Prostate gland (tissue), 2 donors: ENCODE data around the gene TGFBR3L. TPM values are rescaled to one million over a fixed set of nuclear protein-coding genes. Genes with fewer than 3 reads are reported as not detected.

Source experiments
- DNase-seq: peaks from one replicate; pipeline ENCODE4 v3.0.0-alpha.2; 2019; ENCODE audit warnings: low spot score
- H3K27ac ChIP-seq, 2 donors: fragments of 200-600 bp; sonication (generic); 2 replicates each; pipeline ENCODE4 v1.5.1; 2017 to 2019
- H3K27me3 ChIP-seq: fragments of 200-600 bp; sonication (generic); replicated peaks from 2 replicates; pipeline ENCODE4 v1.5.1; 2019; ENCODE audit not compliant: insufficient read depth
- H3K36me3 ChIP-seq, 2 donors: fragments of 200-600 bp; sonication (generic); 1 replicate in 1 of 2; 2 replicates in 1 of 2; pipeline versions ENCODE4 v1.5.1 to v1.8.1; 2017 to 2019
- H3K4me1 ChIP-seq: fragments of 200-600 bp; sonication (generic); replicated peaks from 2 replicates; pipeline ENCODE4 v1.5.1; 2019
- H3K4me3 ChIP-seq, 2 donors: fragments of 200-600 bp; sonication (generic); 2 replicates each; pipeline ENCODE4 v1.5.1; 2017 to 2019
- H3K9me3 ChIP-seq: fragments of 200-600 bp; sonication (generic); 2 replicates; pipeline ENCODE4 v1.5.1; 2017
- POLR2A ChIP-seq: fragments of 450-650 bp; IDR thresholded peaks from one replicate; pipeline ENCODE4 v1.6.1; 2016; ENCODE audit warnings: antibody characterized with exemption, mild to moderate bottlenecking
- POLR2AphosphoS5 ChIP-seq: sonication (generic); formaldehyde crosslinking; IDR thresholded peaks from one replicate; pipeline ENCODE4 v1.6.1; 2017; ENCODE audit warnings: antibody characterized with exemption
- WGBS: methylation state at CpG from one replicate; pipeline ENCODE4 v1.1.5; 2018; 5-methylcytosine and 5-hydroxymethylcytosine counted together
- intact Hi-C: fragments of 100-400 bp; cut with DNase I; formaldehyde crosslinking; loops from one replicate; pipeline ENCODE4 v1.14.2; 2022
- total RNA-seq, 2 donors: library from RNA; depleted of rRNA; stranded (reverse); fragments of >200 nt; gene quantifications; one replicate each; pipeline ENCODE4 v1.1.0, GENCODE V29; 2016
- TF ChIP-seq, protein P1 (sequence below), 4 experiments: fragments of 200-600 bp in 2 of 4; fragments of 450-650 bp in 2 of 4; sonication (generic) in 2 of 4; IDR thresholded peaks; 1 replicate in 3 of 4; 2 replicates in 1 of 4; pipeline ENCODE4 v1.5.1; 2016 to 2019; ENCODE audit warnings: antibody characterized with exemption in 4 of 4, mild to moderate bottlenecking in 2 of 4, moderate library complexity in 2 of 4

The TGFBR3L gene
- total RNA-seq, 2 donors from 2014 or later: 3.2 TPM; not detected in 1

DNA sequence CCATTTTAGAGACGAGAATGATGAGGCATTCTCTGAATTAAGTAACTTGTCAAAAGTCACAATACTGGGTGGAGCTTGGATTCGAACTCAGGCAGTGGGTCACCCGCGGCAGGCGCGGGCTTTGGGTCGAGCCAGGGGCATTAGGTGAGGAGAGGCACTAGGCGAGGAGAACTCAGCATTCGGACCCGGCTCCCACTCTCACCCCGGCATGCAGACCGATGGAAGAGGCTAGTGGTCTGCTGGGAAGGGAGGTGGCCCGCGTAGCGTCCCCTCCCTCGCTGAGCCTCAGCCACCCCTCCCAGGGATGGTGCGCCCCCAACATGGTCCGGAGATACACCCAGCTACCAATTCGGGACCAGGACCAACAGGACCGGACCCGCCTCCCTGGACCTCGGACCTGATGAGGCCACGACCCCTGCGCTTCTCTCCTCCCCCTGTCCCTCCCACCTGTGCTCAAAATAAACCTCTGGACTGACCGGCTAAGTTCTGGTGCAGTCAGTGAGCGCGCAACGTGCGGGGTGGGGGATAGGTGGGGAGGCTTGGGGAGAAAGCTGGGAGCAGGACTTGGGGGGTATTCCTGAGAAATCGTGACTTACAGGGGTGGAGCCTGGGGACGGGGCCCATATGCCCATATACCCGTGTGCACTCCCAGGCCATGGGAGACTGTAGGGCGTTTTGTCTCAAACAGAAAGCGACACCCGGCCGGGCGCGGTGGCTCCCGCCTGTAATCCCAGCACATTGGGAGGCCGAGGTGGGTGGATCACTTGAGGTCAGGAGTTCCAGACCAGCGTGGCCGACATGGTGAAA is 4.2 kb downstream of the TGFBR3L start:
- H3K27ac ChIP-seq: peak overlapping the region in 1 of 2 donors; percentile 96

DNA sequence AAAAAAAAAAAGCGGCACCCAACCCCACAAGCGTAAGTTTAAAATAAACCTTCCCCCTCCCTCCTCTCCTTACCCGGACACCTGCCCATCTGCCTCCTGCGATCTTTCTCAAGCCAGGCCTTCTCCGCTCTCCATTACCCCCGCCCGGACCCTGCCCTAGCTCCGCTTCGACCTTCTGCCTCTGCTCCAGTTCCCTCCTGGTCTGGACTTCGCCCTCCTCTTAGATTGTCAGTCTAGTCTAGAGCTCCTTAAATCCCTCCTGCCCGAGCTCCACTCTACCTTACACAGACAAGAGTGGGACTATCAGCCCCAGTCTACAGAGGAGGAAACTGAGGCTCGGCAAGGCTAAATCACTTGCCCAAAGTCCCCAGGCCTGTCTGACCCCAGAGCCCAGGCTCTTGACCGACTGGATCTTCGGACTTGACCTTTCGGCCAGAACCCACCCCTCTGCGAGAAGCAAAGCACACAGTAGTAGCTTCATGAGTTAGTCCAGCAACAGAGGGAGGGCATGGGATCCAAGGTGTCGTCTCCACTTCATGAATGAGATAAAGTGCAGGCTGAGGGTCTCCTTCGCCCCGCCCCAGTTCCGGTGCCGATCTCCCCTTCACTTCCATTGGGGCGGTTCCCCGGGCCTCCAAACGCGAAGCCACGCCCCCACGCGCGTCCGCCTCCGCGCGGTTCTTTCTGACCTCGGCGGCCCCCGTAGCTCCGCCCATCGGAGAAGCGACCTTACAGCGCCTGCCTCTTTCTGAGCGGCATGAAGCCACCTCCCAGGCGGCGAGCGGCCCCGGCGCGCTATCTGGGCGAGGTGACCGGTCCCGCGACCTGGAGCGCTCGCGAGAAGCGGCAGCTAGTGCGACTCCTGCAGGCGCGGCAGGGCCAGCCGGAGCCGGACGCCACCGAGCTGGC is 5.2 kb downstream of the TGFBR3L start, which contains the start of gene SNAPC2:
SNAPC2 (plus strand) TSS at position 729 of the 909 bp plus-strand sequence; CDS start at position 758, 29 bp downstream.
- peaks cover 4% of the 10 kb centered on the region for H3K4me1 ChIP-seq
- TF ChIP-seq POLR2A (peak; percentile 64), POLR2AphosphoS5 (peak; percentile 92)
- TF ChIP-seq, protein P1, sequence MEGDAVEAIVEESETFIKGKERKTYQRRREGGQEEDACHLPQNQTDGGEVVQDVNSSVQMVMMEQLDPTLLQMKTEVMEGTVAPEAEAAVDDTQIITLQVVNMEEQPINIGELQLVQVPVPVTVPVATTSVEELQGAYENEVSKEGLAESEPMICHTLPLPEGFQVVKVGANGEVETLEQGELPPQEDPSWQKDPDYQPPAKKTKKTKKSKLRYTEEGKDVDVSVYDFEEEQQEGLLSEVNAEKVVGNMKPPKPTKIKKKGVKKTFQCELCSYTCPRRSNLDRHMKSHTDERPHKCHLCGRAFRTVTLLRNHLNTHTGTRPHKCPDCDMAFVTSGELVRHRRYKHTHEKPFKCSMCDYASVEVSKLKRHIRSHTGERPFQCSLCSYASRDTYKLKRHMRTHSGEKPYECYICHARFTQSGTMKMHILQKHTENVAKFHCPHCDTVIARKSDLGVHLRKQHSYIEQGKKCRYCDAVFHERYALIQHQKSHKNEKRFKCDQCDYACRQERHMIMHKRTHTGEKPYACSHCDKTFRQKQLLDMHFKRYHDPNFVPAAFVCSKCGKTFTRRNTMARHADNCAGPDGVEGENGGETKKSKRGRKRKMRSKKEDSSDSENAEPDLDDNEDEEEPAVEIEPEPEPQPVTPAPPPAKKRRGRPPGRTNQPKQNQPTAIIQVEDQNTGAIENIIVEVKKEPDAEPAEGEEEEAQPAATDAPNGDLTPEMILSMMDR (IDR thresholded peaks at IDR 0.05): peak in 3 of 4 experiments; percentile 6 to 43 (median 30)
- peaks cover 7 to 10% of the 10 kb centered on the region in 2 donors for H3K36me3 ChIP-seq
- no peaks in the 10 kb centered on the region for H3K9me3 ChIP-seq
- peak within 1 kb of the TSS; percentile 67 to 84 for H3K4me3 ChIP-seq
- DNase-seq: peak; percentile 92
- peak within 1 kb of the TSS; percentile 93 to 96 for H3K27ac ChIP-seq
- intact Hi-C loops: no loop called here
- no peaks in the 10 kb centered on the region for H3K27me3 ChIP-seq
- 8% methylated on average over 62 of the region's 62 CpGs for WGBS

More for the DNA sequence above, 4.2 kb downstream of the TGFBR3L start:
- DNase-seq: no peak
- WGBS: 61% methylated on average over 42 of the region's 42 CpGs
- no peak overlapping the region for H3K4me3 ChIP-seq
- H3K36me3 ChIP-seq: peaks cover 7 to 10% of the 10 kb centered on the region in 2 donors
- H3K27me3 ChIP-seq: no peaks in the 10 kb centered on the region
- no peak for TF ChIP-seq POLR2A
- TF ChIP-seq, protein P1 (IDR thresholded peaks at IDR 0.05): no peak
- no peak for TF ChIP-seq POLR2AphosphoS5
- intact Hi-C loops: no loop called here
- no peaks in the 10 kb centered on the region for H3K9me3 ChIP-seq
- peaks cover 4% of the 10 kb centered on the region for H3K4me1 ChIP-seq

DNA sequence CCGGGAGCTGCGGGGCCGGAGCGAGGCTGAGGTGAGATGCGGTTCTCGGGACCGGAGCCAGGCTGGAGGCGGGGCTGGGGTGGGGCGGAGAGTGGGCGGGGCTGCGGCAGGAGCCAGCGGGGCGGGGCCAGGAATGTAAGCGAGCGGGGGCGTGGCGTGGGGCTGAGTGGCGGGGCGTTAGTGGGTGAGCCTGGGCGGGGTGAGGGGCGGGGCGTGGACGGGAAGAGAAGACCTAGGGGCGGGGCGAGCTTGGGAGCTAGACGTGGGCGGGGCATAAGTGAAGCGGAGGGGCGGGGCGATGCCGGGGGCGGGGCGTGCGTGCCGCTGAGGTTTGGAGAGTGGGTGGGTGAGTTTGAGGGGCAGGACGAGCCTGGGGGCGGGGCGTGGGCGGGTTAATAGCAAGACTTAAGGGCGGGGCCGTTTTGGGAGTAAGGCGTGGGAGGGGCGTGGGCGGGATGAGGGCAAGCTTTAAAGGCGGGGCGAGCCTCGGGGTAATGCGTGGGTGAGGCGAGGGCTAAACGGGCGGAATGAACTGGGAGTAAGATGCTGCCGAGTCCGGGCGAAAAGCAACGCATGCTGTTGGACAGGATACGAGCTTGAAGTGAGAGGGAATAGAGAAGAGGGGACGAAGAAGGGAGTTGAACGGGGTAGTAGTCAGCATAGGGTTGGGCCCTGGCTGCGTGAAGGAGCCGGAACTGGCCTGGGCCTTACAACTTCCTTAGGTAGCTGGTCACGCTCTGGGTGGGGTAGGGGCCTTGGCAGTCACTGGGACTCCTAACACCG is 6.1 kb downstream of the TGFBR3L start:
- peak overlapping the region; percentile 67 to 84 for H3K4me3 ChIP-seq
- 3% methylated on average over 49 of the region's 62 CpGs for WGBS

More for the DNA sequence above, 6.1 kb downstream of the TGFBR3L start:
- peaks cover 4% of the 10 kb centered on the region for H3K4me1 ChIP-seq
- H3K36me3 ChIP-seq: peaks cover 7 to 10% of the 10 kb centered on the region in 2 donors
- H3K27me3 ChIP-seq: no peaks in the 10 kb centered on the region
- DNase-seq: peak; percentile 100
- intact Hi-C loops: no loop called here
- TF ChIP-seq POLR2AphosphoS5: peak; percentile 82
- TF ChIP-seq, protein P1 (IDR thresholded peaks at IDR 0.05): peak in 2 of 4 experiments; percentile 0 to 15
- peak; percentile 81 for TF ChIP-seq POLR2A
- no peaks in the 10 kb centered on the region for H3K9me3 ChIP-seq
- H3K27ac ChIP-seq: peak overlapping the region; percentile 93 to 96
